CD1c-positive myeloid dendritic cell (primary cell): ENCODE data around the gene CTNNA3.

ENCODE experiments used
- DNase-seq: peaks from one replicate; pipeline ENCODE4 v3.0.0-alpha.2; 2016; ENCODE audit errors: extremely low spot score

Gene CTNNA3

DNA sequence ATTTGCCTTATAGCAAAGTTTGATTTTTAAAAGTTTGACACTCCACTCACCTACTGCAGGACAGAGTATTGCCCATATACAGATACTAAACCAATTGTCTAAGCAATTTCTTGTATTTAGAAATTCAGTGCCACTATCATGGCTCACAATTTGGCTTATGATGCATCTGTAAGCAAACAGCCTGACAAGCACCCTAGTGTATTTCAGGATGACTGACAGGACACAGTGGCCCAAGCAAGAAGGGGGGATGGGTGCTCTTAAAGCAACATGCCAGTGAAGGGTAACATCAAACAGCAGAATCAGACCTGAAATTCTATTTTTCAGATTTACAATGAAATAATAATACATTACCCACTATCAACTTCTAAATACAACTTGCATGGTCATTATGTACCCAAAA lies 30.5 kb downstream of the CTNNA3 start:
- no peak for DNase-seq

GRCh38 chr10:67664942-67665341 lies 31.1 kb downstream of the CTNNA3 start:
- DNase-seq = no peak

GRCh38 chr10:67663449-67664087 lies 32.4 kb downstream of the CTNNA3 start:
- DNase-seq = no peak

DNA sequence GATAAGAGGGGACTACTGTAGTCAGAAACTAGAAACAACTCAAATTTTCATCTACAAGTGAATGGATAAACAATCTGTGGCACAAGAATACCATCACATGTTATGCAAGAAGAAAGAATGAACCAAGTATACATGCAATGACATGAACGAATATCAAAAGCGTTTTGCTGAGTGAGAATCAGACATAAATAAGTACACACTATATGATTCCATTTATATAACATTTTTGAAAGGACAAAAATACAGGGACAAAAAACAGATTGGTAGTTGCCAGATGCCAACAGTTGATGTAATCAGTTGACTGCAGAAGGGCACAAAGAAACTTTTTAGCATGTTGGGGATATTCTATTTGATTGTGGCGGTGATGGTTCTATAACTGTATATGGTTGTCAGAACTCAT lies 33.6 kb downstream of the CTNNA3 start:
- DNase-seq = no peak

- no peak for DNase-seq
Observed at GRCh38 chr10:67659497-67659896, 36.5 kb downstream of the CTNNA3 start.

DNA sequence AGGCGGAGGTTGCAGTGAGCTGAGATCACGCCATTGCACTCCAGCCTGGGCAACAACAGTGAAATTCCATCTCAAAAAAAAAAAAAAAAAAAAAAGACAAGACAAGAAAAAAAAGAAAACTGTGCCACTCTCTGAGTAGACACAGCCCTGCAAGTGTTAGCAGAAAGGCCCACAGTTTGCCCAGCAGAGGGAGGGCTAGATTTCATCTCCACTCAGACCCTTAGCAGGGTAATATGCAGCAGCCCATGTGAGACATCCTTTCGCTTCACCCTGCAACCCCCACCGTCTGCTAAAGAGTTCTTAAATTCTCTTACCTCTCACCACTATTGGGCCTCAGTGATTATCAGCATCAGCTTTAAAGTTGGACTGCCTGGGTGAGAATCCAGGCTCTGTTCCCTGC lies 38.2 kb downstream of the CTNNA3 start:
- DNase-seq = no peak

GRCh38 chr10:67650558-67650957 lies 45.4 kb downstream of the CTNNA3 start:
- no peak for DNase-seq

- no peak for DNase-seq
Observed at GRCh38 chr10:67648613-67649229, 47.3 kb downstream of the CTNNA3 start.

DNA sequence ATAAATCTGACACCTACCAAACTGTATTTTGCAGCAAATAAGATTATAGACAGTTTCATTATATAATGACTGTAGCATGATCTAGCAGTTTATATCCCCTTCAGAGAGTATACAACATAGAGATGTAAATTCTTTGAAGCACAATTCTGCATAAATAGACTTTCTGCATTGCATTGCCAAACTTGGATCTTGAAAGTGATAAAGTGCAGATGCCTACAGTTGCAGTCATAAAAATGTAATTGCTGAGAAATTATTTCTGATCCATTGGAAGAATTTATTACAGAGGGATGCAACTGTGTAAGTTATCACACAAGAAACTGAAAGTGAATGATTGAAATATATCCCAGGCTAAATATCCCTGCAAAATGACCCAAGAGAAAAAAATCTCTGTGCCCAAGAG lies 65.1 kb downstream of the CTNNA3 start:
- no peak for DNase-seq

DNA sequence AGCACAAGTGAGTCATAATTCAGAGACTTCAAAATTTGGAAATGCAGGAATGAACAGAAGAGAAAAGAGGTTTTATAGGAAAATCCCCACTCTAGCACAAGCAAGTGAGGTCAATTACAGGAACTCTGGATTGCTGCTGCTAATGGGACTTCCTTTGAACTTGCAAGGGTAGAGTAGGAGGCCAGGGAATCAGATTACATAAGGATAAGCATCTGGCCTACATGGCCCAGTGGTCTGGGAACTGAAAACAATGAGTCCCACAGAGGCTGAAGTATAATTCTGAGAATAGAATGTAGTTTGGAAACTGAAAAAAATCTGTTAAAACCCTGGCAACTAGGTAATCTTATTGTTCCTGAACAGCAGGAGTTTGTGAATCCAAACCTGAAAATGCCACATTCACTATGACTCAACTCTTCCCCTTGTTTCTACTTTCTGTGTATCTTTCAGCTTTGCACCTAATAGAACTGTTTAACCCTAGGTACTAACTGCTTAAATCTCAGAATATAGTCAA lies 66.5 kb downstream of the CTNNA3 start:
- DNase-seq = no peak

GRCh38 chr10:67622984-67623383 lies 73.0 kb downstream of the CTNNA3 start:
- DNase-seq = no peak

DNA sequence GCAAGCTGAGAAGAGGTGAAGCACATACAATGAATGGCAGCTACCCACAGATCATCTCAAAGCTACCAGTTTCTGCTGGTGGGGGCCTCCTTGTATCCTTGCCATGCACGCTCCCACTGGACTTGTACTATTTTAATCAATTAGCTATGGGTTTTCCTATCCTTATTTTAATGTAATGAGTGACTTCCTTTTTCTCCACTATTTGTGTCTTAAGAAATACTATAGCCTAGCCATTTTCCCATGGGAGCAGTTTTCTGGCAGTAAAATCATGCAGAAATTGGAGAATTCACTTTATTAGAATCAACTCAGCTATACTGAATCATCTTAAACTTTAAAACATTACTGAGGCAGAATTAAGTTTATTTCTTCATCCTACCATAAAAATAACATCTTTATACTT lies 73.5 kb downstream of the CTNNA3 start:
- no peak for DNase-seq

- DNase-seq = no peak
Observed at GRCh38 chr10:67621834-67622233, 74.2 kb downstream of the CTNNA3 start.

- no peak for DNase-seq
Observed at GRCh38 chr10:67618116-67618515, 77.9 kb downstream of the CTNNA3 start.

- DNase-seq = peak; percentile 21
Observed at GRCh38 chr10:67612577-67613537, 83.1 kb downstream of the CTNNA3 start.

DNA sequence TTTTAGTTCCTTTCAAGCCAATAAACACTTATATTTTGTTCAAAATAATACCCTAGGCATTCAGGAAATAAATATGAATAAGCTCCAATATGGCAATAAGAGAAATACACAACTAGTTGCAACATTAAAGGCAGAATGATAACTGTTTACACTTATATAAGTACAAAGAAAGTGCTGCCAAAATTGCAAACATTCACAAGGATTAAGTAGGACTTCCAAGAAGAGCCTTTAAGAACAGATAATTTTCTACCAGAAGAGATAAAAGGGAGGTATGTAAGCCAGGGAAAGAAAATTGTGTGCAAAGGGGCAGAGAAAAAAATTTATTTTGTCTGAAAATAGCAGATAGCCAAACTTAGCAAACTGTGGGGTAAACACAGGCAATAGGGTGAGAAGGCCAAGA lies 83.8 kb downstream of the CTNNA3 start:
- DNase-seq = no peak

GRCh38 chr10:67609996-67610793 lies 85.8 kb downstream of the CTNNA3 start:
- no peak for DNase-seq

- no peak for DNase-seq
Observed at GRCh38 chr10:67608001-67608400, 88.0 kb downstream of the CTNNA3 start.

GRCh38 chr10:67607472-67607871 lies 88.5 kb downstream of the CTNNA3 start:
- no peak for DNase-seq

DNA sequence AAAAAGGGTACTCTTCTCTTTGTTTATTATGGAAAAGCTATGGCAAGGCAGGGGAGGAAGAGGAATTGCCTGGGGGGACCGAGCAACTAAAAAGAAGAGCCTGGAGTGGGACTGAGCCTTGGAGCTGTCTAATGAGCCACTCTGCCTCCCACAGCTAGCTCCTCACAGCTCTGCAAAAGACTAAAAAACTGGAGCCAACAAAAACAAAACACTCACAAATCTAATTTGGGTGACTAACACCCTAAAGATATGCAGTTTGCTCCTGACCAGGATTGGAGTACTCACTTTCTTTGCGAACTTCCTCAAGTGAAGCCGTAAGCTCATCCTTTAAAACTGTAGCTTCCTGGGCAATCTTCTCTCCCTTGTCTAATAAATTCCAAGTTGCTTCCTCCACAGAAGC lies 89.4 kb downstream of the CTNNA3 start:
- no peak for DNase-seq

DNA sequence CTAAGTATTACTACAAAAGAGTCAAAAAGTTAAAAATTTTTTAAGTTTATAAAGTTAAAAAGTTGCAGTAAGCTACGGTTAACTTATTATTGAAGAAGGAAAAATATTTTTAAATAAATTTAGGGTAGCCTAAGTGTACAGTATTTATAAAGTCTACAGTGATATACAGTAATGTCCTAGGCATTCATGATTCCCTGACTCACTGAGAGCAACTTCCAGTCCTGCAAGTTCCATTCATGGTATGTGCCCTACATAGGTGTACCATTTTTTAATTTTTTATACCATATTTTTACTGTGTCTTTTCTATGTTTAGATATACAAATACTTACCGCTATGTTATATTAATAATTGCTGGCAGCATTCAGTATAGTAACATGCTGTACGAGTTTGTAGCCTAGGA lies 92.3 kb downstream of the CTNNA3 start:
- DNase-seq = no peak

DNA sequence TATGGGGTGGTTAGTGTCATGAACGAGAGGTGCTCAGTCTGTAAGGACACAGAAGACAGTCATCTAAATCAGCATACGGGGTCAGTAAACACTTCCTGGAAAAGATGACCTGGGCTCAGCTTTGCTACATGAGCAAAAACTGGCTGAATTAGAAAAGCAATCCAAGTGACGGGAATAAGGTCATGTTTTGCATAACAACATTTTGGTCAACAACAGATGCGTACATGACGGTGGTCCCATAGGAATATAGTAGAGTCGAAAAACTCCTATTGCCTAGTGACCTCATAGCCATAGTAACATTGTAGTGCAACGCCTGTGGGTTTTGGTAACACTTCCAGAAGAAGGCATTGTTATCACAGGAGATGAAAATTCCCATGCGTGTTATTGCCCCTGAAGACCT lies 92.9 kb downstream of the CTNNA3 start:
- DNase-seq = no peak
